Glomerular endothelial cell (primary cell): ENCODE results near the gene FAR2. TPM values are rescaled to one million over a fixed set of nuclear protein-coding genes. Genes with fewer than 3 reads are reported as not detected.
"Not testable (repeated sequence)": the region's sequence is repeated elsewhere in the genome, so short reads cannot be mapped to it uniquely, and the experiment has no call there.

ENCODE experiments used
- DNase-seq: peaks from one replicate; pipeline ENCODE4 v3.0.0-alpha.2; 2011; ENCODE audit warnings: low read depth, low spot score; ENCODE audit errors: extremely low read depth
- total RNA-seq: library from RNA; depleted of rRNA; stranded (reverse); fragments of >200 nt; gene quantifications from 2 replicates; pipeline ENCODE4 v1.2.3, GENCODE V29; 2015

Gene FAR2
- 46.4 and 51.4 TPM in 2 replicates for total RNA-seq

DNA sequence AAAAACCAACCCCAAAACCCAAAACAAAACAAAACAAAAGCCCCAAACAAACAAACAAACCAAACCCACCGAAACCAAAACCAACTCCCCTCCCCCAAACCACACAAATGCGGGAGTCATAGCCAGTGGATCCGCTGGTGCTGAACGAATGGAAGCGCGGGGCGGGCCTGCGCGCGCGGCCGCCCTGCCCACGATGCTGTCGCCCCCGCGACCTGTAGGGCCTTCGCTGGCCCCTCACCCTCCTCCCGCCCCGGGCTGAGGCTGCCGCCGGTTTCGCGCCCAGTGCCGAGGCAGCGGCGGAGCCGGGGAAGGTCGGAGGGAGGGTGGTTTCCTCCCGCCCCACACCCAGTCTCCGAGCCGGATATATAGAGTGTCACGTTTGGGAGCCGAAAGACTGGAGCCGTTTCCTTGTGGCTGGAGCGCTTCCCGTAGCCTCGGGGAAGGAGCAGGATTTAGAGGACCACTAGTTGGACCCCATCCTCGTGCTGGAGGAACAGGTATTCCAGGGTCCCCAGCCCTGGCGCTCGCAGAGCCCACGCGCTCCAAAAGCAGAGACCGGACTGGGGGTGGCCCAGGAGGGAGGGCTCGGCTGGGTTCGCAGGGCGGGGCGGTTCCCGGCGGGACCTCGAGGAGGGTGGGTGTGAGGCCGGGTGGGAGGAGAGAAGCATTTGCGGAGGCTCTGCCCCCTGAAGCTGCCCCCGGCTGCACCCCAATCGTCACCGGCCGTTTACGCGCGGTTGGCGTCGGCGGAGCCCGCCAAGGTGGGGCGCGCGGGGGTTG, at the start of gene FAR2:
TSS of gene FAR2 (plus strand) at position 368 of the 780 bp plus-strand sequence. CDS start 121,172 bp downstream, outside the sequence.
- DNase-seq = no peak

DNA sequence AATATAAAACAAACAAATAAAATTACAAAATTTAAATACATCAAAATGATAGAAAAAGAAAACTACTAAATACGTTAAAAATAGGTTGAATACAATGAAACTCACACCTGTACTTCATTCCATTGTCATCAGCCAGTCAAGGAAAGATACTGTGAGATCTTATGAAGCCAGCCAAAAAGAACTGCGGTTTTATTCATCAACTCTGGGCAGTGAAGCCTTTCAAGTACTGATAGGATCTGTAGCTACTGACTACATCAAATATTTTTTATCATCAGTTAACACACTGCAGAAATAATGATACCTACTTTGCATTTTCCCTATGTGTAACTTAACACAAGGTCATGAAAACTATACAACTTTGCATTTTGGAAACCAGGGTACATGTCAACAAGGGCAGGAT, 46.3 kb upstream of the FAR2 start:
- no peak for DNase-seq

DNA sequence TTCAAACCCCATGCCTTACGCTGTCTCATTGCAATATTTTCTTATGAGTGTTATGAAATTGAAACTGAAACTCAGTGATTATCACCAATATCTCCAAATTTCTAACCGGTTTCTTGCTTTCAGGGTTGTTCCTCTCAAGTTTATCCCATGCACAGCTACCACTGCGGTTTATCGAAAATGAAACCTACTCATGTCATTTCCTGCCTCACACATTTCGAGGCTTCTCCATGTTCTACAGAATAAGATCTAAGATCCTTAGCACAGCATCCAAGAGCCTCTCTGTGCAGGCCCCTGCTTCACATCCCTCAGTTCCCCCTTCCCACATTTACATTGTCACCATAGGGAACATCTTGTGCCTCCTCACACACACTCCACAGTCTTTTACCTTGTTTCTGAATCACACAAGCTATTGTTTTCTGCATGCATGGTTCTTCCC, 45.5 kb upstream of the FAR2 start:
- DNase-seq = no peak

DNA sequence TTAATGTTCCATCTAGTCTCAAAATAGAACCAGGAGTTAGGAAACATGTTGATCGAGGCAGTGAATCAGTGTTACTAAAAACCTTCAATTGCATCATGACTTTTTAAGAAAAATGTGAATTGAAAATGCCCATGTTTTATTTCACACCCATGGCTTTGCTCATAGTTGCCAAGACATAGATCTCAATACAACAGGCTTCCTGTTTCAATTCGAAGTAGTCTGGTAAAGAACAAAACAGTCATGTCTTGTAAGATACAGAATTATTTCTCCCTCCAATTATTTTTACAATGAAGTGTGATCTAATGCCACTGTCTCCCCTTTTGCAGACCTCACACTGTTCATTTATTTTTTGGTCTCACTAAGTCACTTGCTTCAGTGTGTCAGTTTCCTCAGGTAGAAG, 44.6 kb upstream of the FAR2 start:
- no peak for DNase-seq

DNA sequence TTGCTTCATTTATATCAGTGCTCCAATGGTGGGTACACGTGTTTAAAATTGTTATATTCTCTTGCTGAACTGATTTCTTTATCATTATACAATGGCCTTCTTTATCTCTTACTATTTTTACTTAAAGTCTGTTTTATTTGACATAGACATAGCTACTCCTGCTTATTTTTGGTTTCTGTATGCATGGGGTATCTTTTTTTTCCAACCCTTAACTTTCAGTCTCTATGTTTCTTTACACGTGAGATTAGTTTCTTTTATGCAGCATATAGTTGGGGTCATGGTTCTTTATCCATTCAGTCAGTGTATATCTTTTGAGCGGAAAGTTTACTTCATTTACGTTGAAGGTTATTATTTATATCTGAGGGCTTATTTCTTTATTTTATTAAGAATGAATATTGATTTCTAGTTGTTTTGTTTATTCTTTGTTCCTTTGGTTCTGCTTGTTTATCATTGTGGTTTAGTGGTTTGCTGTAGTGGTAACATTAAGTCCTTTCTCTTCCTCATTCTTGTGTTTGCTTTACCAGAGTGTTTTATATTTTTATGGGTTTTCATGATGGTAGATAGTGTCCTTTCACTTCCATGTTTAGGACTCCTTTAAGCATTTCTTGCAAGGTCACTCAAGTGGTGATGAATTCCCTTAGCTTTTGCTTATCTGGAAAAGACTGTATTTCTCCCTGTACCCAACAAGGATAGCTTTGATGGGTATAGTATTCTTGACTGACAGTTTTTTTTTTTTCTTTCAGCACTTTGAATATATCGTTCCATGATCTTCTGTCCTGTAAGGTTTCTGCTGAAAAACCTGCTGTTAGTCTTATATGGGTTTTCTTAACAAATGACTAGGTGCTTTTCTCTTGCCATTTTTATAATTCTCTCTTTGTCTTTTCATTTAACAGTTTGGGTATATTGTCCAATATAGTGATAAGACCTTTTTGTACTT, 38.3 kb upstream of the FAR2 start:
- DNase-seq = no peak

DNA sequence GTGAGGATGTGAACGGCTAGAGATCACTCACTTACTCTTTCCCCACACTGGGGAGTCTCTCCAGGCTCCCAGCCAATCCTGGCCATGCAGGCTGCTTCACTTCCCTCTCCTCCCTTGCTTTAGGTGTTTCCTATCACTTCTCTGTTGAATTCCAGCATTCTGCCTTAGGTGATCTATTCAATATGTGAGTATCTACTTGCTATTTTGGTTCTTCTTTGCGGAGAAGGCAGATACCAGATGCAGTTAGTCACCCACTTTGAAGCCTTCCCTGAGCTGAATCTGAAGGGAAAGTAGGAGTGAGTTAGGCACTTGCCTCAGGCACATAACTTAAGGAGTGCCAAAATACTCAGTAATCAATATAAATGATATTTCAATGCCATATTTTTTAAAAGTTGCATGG, 36.0 kb upstream of the FAR2 start:
- no peak for DNase-seq

DNA sequence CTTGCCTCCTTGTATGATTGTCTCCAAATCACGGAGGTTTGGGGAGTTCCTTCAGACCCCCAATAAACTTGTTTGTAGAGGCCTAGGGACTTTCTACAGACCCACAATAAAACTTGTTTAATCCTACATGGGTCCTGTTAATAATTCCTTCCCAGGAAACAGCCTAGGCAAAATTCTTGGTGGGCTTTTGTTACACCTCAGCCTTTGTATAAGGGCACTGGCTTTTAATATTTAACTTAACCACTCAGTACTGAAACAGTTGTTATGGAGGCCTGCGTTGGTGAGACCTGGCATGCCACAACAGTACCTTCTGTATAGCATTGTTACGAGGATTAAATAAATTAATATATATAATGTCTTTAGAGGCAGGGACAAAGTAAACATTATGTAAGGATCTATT, 32.7 kb upstream of the FAR2 start:
- DNase-seq = no peak

DNA sequence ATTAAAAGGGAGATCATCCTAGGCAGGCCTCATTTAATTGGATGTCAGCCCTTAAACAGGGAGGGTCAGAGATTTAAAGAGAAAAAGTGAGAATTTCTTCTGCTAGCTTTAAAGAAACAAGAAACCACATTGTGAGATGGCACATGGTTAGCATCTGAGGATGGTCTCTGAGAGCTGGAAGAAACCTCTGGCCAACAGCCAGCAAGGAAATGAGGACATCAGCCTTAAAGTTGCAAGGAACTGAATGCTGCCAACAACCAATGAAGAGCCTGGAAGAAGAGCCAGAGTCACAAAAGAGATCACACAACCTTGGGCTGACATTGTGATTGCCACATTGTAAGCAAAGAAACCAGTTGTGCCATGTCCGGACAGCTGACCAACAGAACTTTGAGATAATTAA, 17.5 kb upstream of the FAR2 start:
- no peak for DNase-seq

DNA sequence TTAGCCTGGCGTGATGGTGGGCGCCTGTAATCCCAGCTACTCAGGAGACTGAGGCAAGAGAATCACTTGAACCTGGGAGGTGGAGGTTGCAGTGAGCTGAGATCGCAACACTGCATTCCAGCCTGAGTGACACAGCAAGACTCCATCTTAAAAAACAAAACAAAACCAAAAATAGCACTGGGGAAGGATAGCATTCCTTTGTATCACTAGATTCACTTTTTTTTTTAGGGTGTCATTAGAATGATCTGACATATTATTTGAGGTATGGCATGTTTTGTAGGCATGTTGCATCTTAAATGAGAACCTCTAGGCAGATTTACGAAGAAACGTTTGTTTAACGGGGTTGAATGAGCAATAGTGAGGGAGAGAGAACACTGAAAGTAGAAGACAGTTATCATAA, 16.8 kb upstream of the FAR2 start:
- DNase-seq = no peak

DNA sequence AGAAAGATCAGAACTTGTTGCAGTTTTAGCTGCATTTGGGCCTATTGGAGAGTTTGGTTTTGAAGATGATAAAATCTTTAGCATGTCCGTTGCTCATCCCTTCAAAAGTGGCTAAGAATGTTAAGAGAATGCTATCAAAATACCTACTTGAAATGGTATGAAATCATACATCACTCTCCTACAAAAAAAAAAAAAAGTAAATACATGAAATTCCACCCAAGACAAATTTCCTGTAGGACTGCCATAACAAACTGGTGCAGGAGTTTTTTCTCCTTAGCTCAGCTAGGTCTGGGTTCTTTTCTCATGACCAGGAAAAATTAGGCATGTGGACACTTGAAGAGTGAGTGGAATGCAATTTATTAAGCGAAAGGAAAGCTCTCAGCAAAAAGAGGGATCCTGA, 15.9 kb upstream of the FAR2 start:
- DNase-seq = no peak

DNA sequence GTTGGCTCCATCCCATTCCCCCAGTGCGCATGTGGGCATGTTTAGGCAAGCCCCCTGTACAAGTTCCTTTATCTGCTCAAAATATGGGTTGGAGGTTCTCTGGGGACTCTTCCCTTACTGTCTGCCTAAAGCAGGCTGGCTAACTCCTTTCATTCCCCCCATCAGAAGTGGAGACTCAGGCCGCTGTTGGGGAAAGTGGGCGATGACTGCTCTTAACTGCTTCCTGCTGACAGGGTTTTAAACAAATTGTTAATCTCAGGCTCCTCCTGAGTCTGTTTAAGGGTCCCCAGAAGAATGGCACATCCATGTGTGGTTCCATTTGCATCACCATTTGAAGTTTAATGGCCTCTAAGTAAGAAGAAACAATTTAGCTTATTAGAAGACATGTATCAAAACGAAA, 15.4 kb upstream of the FAR2 start:
- no peak for DNase-seq

DNA sequence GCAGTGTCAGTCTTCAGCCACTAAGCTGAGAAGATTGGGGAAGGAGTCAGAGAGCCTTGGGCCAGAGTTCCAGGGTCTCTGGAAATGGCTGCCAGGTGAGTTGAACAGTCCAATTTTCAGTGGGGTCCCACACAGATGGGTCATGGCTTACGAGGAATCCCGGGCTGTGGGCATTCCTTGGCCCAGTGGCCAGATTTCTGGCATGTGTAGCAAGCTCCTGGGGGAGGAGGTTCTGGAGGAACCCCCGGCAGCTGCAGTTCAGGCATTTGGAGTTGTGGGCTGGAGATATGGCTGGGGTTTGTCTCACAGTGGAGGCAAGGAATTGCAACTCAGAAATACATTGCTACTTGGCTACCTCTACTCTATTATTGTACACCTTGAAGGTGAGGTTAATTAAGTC, 10.8 kb upstream of the FAR2 start:
- not testable (repeated sequence) for DNase-seq

DNA sequence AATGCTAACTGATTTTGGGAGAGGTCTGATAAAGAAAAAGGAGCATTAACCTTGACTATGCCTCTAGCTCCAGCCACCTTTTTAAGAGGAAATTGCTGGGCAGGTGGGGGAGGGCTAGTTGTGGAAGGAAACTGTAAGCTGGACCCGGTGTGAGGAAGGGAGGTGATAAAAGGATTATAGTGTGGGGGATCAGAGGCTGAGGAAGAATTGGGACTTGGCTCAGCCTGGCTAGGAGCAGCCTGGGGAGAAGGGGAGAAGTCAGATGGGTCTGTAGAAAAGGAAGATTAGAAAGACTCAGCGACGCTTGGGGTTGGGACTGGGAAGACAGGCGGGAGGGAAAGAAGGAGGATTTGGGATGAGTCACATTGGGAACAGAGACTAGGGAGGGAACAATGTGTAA, 10.2 kb upstream of the FAR2 start:
- not testable (repeated sequence) for DNase-seq

DNA sequence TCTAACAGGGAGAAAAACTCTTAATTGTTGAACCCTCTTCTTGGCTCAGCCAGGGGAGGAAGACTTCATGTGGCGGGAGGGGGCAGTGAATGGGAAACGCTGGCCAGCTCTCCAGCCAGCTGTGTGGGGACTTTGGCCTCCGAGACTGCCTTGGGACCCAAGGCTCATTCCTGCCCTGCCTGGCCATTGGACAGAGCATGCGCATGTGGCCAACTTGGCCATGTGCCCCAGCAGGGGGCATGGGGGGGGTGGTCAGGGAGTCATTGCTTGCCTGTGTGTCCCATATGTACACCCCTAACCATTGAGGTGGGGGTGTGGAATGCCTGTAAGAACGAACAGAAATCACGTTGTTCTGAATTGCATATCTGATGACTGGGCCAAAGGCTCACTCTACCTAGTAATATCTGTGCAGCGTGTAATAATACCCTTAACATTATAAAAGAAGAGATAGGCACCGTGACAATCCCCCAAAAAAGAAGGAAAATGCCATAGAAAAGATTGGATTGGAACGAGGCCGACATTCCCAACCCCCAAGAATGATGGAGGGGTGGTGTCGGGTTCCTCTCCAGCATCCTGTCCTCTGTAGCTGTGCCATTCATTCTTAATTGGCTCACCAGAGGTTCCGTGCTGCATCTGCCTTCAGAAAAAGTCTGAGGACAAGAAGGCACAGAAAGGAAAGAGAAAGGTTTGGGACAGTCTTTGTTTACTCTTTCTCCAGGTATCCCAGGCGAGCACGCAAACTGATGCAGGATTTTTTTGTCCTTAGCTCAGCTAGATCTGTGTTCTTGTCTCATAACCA, 3.5 kb upstream of the FAR2 start:
- no peak for DNase-seq

DNA sequence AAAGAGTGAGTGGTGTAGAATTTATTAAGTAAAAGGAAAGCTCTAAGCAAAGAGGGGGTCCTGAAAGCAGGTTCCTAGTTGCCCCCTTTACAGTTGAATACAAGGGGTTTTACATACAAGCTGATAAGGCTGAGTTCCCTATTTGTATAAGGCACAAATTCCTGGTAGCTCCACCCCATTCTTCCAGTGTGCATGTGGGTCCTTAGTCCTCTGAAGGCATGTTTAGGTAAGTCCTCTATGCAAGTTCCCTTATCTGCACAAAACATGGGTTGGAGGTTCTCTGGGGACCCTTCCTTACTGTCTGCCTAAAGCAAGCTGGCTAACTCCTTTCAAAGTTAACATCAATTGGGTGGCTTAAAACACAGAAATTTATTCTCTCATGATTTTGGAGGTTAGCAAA, 2.9 kb upstream of the FAR2 start:
- no peak for DNase-seq

DNA sequence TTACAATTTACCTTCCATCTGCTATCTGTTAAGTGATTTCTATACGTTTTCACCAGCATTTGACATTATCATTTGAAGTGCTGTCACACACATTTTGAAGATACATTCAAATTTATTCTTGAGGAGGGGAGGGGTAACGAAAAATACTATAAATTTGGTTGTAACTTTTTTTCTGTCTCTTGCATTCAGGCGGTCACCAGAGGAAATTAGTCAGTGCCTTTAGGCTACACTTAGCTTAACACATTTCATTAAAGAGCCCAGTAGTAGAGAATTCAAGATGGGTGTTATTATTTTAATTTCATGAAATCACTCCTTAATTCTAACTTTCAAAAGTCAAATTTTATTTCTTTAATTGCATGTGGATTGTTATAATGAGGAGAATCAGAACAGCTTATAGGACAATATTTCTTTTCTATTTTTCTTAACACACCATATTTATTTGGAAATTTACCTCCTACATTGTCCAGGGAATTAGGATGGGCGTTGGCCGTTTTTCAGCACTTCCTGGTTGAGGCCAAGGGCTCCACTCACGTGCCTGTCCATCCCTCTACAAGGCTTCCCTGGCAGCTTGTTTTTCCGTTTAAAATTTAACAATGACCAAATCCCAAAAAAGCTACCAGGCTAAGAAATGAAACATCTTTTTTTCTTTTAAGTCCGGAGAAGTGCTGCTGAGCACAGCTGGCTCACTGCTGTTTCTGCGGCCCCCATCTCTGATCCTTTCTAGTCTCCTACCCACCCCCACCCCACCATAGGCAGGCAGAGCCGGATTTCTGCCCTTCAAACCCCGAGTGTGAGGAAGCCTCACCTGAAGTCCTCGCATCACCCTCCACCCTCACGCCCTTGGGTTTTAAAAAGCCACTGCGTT, 1.1 kb upstream of the FAR2 start:
- DNase-seq = no peak

DNA sequence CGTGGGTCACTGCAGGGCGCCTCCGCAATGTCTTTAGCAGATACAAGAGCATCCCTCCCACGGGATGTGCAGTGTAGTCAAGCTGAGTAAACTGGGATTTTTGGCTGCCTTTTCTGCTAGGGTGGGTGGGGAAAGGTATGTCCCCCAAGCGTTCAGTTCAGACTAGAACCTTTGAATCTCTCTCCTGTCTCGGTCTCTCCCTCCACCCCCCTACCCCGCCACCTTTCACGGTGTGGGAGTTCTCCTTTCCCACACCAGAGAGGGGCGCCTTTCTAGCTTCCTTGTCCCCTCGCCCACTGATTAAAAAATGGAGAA, 525 bp upstream of the FAR2 start:
- DNase-seq = no peak

DNA sequence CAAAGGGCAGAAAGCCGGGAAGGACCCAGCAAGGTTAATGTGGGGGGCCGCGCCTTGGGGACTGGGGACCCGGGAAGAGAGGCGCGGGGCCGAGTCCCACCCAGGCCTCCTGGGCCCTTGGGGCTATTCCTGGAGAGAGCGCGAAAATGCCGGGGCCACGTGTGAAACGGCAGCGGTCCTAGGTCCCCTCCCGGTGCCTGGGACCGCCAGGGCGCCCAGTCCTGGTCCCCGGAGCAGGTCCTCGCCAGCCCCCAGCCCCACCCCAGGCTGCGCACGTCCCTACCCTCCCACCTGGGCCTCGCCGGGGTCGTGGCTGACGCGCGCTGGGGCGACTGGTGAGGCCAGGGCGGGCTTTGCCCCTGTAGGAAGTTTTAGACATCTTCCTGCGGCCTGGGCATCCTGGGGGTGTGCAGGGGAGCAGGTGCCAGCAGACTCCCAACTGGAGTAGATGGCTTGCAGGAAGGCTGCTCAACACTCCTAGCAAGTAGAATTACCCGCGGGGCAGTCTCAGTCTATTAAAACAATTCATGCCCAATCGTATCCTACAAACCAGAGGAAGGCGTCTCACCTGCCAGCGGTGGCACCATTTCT, 708 bp downstream of the FAR2 start:
- no peak for DNase-seq

DNA sequence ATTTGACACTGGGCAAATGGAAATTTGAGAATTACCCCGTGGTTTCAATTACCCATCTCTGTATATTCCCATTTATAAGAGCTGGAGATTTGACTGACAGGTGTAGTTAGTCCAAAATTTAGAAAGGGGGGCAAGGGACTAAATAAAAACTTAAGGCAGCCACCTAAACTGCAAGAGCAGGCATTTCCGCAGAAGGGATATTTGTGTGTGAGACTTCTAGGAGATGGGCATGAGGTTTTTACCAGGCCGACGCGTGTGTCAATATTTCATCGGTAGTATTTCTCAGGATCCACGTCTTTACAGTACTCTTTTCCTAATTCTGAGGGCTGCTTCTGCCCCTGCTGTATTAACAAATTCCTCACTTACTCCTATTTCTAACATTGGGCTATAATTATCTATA, 1.4 kb downstream of the FAR2 start:
- no peak for DNase-seq
